Activated T-helper 17 cell treated with anti-CD3 and anti-CD28 coated beads, Interleukin-2, amount 50 U/mL, for 72 hours (primary cell): ENCODE results near the gene PAQR4. TPM values are rescaled to one million over a fixed set of nuclear protein-coding genes. Genes with fewer than 3 reads are reported as not detected.

Source experiments
- ATAC-seq: fragments of 150-1000 bp; cut with Tn5 transposase; replicated peaks from 2 replicates; pipeline ENCODE4 v1.10.0; 2021; ENCODE audit warnings: mild to moderate bottlenecking, moderate library complexity
- H3K27ac Mint-ChIP-seq: one replicate; pipeline ENCODE4 v1.8.0; 2022; ENCODE audit warnings: mixed read lengths
- H3K27me3 Mint-ChIP-seq: one replicate; pipeline ENCODE4 v1.8.0; 2022; ENCODE audit warnings: mixed read lengths
- H3K36me3 Mint-ChIP-seq: one replicate; pipeline ENCODE4 v1.8.0; 2022; ENCODE audit warnings: low read depth, mild to moderate bottlenecking, mixed read lengths
- H3K4me1 Mint-ChIP-seq: one replicate; pipeline ENCODE4 v1.8.0; 2022; ENCODE audit warnings: mixed read lengths
- H3K4me3 Mint-ChIP-seq: one replicate; pipeline ENCODE4 v1.8.0; 2022; ENCODE audit warnings: mild to moderate bottlenecking, mixed read lengths
- H3K9me3 Mint-ChIP-seq: one replicate; pipeline ENCODE4 v1.8.0; 2022; ENCODE audit warnings: mixed read lengths
- total RNA-seq, 2 donors: library from RNA; stranded (reverse); gene quantifications; one replicate each; pipeline ENCODE4 v1.2.3, GENCODE V29; 2022

The PAQR4 gene
- total RNA-seq, 2 donors from 2014 or later, result 24.4 to 41.4 TPM

DNA sequence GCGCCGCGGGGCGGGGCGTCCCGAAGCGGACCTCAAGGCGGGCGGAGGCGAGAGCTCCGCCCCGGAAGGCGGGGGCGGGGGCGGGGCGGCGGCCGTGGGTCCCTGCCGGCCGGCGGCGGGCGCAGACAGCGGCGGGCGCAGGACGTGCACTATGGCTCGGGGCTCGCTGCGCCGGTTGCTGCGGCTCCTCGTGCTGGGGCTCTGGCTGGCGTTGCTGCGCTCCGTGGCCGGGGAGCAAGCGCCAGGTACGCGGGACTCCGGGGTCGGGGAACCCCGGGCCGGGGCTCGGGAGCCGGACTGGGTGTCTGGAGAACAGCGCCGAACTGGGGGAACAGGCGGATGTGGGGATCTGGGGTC is 51.1 kb downstream of the PAQR4 start, which contains the start of gene TNFRSF12A:
TNFRSF12A (plus strand) TSS at position 122 of the 357 bp plus-strand sequence; CDS start at position 152, 30 bp downstream.
- Mint-ChIP-seq H3K4me3 (peak within 1 kb of the TSS; percentile 82), H3K4me1 (peaks cover 23% of the 10 kb centered on the region), H3K27me3 (no peaks in the 10 kb centered on the region), H3K36me3 (peaks cover 35% of the 10 kb centered on the region), H3K27ac (peak within 1 kb of the TSS; percentile 90), H3K9me3 (no peaks in the 10 kb centered on the region)
- ATAC-seq, result peak; percentile 28

DNA sequence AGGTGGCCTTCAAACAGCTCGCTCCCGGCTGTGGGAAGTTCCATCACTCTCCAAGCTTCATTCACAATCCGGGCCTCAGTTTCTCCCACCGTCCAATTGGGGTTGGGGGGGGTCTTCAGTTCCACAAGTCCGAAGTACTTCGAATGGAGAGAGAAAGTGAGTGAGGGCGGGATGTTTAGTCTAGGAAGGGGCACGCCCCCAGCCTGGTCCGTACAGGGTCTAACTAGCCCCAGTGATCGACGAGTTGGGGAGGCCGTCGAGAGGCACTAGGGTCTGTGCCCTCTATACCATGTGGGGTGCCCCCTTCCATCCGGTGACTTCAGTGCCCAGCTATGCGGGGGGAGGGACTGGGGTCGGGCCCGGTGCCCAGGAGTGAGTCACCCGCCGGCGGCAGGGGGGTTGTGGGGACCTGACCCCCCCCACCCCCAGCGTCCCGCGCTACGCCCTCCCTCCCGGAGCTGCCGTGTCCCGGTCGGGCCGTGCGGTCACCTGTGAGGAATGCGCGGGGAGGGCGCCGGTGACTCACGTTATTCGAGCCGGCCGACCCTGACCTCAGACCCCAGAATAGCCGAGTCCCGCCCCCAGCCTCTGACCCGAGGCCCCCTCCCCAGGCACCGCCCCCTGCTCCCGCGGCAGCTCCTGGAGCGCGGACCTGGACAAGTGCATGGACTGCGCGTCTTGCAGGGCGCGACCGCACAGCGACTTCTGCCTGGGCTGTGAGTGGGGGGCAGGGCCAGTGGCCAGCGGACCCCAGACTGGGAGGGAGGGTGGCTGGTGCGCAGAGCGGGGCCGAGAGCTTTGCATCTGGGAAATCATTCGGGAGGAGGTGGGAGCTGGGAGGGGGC is 51.7 kb downstream of the PAQR4 start:
- no peaks in the 10 kb centered on the region for H3K9me3 Mint-ChIP-seq
- peaks cover 23% of the 10 kb centered on the region for H3K4me1 Mint-ChIP-seq
- no peaks in the 10 kb centered on the region for H3K27me3 Mint-ChIP-seq
- H3K4me3 Mint-ChIP-seq, result peak overlapping the region; percentile 82
- peaks cover 41% of the 10 kb centered on the region for H3K36me3 Mint-ChIP-seq
- H3K27ac Mint-ChIP-seq, result peak overlapping the region; percentile 90
- ATAC-seq, result peak; percentile 5

DNA sequence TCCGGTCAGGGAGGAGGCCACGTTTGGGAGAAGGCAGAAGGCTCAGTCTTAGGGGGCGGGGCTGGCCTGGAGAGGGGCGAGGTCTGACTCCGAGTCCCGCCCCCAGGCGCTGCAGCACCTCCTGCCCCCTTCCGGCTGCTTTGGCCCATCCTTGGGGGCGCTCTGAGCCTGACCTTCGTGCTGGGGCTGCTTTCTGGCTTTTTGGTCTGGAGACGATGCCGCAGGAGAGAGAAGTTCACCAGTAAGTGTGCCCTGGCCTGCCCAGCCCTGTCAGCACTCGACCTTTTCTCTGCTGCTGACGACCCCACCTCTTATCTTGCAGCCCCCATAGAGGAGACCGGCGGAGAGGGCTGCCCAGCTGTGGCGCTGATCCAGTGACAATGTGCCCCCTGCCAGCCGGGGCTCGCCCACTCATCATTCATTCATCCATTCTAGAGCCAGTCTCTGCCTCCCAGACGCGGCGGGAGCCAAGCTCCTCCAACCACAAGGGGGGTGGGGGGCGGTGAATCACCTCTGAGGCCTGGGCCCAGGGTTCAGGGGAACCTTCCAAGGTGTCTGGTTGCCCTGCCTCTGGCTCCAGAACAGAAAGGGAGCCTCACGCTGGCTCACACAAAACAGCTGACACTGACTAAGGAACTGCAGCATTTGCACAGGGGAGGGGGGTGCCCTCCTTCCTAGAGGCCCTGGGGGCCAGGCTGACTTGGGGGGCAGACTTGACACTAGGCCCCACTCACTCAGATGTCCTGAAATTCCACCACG is 52.5 kb downstream of the PAQR4 start:
- H3K4me1 Mint-ChIP-seq, result peaks cover 23% of the 10 kb centered on the region
- H3K27me3 Mint-ChIP-seq, result no peaks in the 10 kb centered on the region
- peak; percentile 46 for ATAC-seq
- peaks cover 49% of the 10 kb centered on the region for H3K36me3 Mint-ChIP-seq
- peak overlapping the region; percentile 90 for H3K27ac Mint-ChIP-seq
- H3K9me3 Mint-ChIP-seq, result no peaks in the 10 kb centered on the region
- H3K4me3 Mint-ChIP-seq, result peak overlapping the region; percentile 82

DNA sequence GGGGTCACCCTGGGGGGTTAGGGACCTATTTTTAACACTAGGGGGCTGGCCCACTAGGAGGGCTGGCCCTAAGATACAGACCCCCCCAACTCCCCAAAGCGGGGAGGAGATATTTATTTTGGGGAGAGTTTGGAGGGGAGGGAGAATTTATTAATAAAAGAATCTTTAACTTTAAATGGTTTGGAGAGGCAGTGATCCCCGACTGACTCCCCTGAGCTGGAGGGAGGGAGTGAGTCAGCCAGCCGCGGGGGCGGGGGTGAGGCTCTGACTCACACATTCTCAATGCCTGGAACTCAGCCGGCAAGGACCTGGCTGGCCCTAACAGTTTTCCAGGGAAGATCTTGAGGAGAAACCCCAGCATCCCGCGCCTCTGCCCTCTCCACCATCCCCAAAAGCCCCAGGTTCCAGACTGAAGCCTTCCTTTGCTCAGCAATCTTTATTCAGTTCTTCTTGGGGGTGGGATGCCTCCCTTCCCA is 53.1 kb downstream of the PAQR4 start:
- Mint-ChIP-seq H3K27me3 (no peaks in the 10 kb centered on the region), H3K27ac (peak overlapping the region; percentile 90), H3K4me3 (peak overlapping the region; percentile 82), H3K36me3 (peaks cover 55% of the 10 kb centered on the region), H3K4me1 (peaks cover 23% of the 10 kb centered on the region), H3K9me3 (no peaks in the 10 kb centered on the region)
- peak; percentile 51 for ATAC-seq

DNA sequence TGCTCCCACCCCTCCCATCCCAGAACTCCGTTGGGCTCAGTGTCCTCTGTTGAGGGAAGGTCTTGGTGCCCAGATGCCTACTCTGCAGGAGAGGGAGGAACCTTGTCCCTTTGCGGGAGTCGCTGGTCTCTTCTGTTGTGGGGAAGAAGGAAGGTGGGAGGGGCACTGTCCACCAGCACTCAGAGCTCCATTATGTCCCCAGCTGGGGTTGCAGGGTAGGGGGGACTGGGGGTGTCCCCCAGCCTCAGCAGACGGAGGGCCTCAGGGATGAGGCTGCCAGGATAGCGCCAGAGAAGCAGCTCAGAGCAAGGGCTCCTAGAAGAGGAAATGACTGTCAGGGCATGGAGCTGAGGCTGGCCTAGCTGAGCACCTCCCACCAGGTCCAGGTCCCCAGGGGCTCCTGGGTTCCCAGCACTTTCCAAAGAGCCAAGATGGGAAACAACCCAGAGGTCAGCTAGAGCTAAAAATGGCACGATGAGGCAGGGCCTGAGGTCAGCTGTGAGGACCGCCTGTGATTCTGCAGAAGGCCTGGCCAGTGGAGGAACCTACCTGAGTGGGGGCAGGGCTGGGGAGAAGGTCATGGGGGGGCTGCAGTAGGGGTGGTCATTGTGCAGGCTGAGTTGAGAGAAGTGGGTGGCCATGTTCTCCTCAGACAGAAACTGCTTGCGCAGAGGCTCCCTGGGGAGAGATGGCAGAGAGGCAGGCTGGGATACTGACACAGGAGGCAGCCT is 53.7 kb downstream of the PAQR4 start:
- peaks cover 61% of the 10 kb centered on the region for H3K36me3 Mint-ChIP-seq
- H3K27me3 Mint-ChIP-seq, result no peaks in the 10 kb centered on the region
- H3K4me1 Mint-ChIP-seq, result peaks cover 23% of the 10 kb centered on the region
- H3K27ac Mint-ChIP-seq, result peak overlapping the region; percentile 90
- ATAC-seq, result no peak
- H3K4me3 Mint-ChIP-seq, result peak overlapping the region; percentile 82
- H3K9me3 Mint-ChIP-seq, result no peaks in the 10 kb centered on the region

Other genes starting within 250 kb of the PAQR4 start
- gene PRSS27, start 249.1 kb upstream of the PAQR4 start, total RNA-seq, result 1 to 10 TPM; 2.2 to 2.9 TPM
- 100 to 1,000 TPM; 553 to 810 TPM for gene SRRM2, start 216.7 kb upstream of the PAQR4 start, total RNA-seq
- gene ELOB, start 192.1 kb upstream of the PAQR4 start, total RNA-seq, result 100 to 1,000 TPM; 160 to 280 TPM
- gene PRSS33, start 181.8 kb upstream of the PAQR4 start, total RNA-seq, result not detected
- not detected for gene PRSS41, start 170.9 kb upstream of the PAQR4 start, total RNA-seq
- 1 to 10 TPM; 1.2 to 4.8 TPM for gene PRSS21, start 152.1 kb upstream of the PAQR4 start, total RNA-seq
- 1 to 10 TPM; 4.0 to 5.7 TPM for gene ZG16B, start 139.0 kb upstream of the PAQR4 start, total RNA-seq
- 1 to 10 TPM in 1 of 2 donors, not detected in 1; 1.9 TPM for gene PRSS22, start 111.2 kb upstream of the PAQR4 start, total RNA-seq
- 10 to 100 TPM; 13.5 to 14.6 TPM for gene FLYWCH2, start 86.1 kb upstream of the PAQR4 start, total RNA-seq
- gene FLYWCH1, start 57.4 kb upstream of the PAQR4 start, total RNA-seq, result 10 to 100 TPM; 52.4 to 61.1 TPM
- gene KREMEN2, start 5.1 kb upstream of the PAQR4 start, total RNA-seq, result not detected
- 100 to 1,000 TPM in 1 of 2 donors, 10 to 100 TPM in 1; 97.7 to 154 TPM for gene PKMYT1, start 11.1 kb downstream of the PAQR4 start, total RNA-seq
- under 1 TPM in 1 of 2 donors, not detected in 1; 0.15 TPM for gene CLDN9, start 43.6 kb downstream of the PAQR4 start, total RNA-seq
- gene CLDN6, start 48.8 kb downstream of the PAQR4 start, total RNA-seq, result not detected
- gene TNFRSF12A, start 51.0 kb downstream of the PAQR4 start, total RNA-seq, result 10 to 100 TPM in 1 of 2 donors, 1 to 10 TPM in 1; 9.7 to 11.9 TPM
- gene HCFC1R1, start 54.6 kb downstream of the PAQR4 start, total RNA-seq, result 10 to 100 TPM; 28.2 to 46.0 TPM
- 10 to 100 TPM; 49.8 to 68.1 TPM for gene THOC6, start 54.7 kb downstream of the PAQR4 start, total RNA-seq
- 10 to 100 TPM in 1 of 2 donors, 1 to 10 TPM in 1; 1.1 to 12.1 TPM for gene BICDL2, start 67.6 kb downstream of the PAQR4 start, total RNA-seq
- 1 to 10 TPM; 5.9 to 7.1 TPM for gene MMP25, start 77.2 kb downstream of the PAQR4 start, total RNA-seq
- gene IL32, start 96.3 kb downstream of the PAQR4 start, total RNA-seq, result 1,000 to 10,000 TPM; 3,603 to 3,666 TPM
- gene ZSCAN10, start 129.9 kb downstream of the PAQR4 start, total RNA-seq, result under 1 TPM; 0.34 to 0.45 TPM
- gene ZNF205, start 143.2 kb downstream of the PAQR4 start, total RNA-seq, result not detected
- gene ZNF213, start 165.7 kb downstream of the PAQR4 start, total RNA-seq, result 1 to 10 TPM; 6.4 to 8.6 TPM
- under 1 TPM in 1 of 2 donors, not detected in 1; 0.37 TPM for gene OR1F1, start 218.9 kb downstream of the PAQR4 start, total RNA-seq